Gastrocnemius medialis (tissue), 4 donors: ENCODE data around the gene VAT1L.

Source experiments
- POLR2A ChIP-seq, 2 donors: fragments of 450-650 bp; IDR thresholded peaks; one replicate each; pipeline ENCODE4 v1.6.1; 2017; ENCODE audit warnings: antibody characterized with exemption in 2 of 2, mild to moderate bottlenecking in 2 of 2, moderate library complexity in 2 of 2
- TF ChIP-seq, protein P1 (sequence below), 5 experiments: fragments of 450-650 bp in 3 of 5; fragments of 200-600 bp in 2 of 5; sonication (generic) in 2 of 5; IDR thresholded peaks in 4 of 5; conservative IDR thresholded peaks in 1 of 5; 1 replicate in 4 of 5; 2 replicates in 1 of 5; pipeline ENCODE4 v1.5.1; 2016 to 2019; ENCODE audit warnings: antibody characterized with exemption in 5 of 5, mild to moderate bottlenecking in 3 of 5, moderate library complexity in 3 of 5

DNA sequence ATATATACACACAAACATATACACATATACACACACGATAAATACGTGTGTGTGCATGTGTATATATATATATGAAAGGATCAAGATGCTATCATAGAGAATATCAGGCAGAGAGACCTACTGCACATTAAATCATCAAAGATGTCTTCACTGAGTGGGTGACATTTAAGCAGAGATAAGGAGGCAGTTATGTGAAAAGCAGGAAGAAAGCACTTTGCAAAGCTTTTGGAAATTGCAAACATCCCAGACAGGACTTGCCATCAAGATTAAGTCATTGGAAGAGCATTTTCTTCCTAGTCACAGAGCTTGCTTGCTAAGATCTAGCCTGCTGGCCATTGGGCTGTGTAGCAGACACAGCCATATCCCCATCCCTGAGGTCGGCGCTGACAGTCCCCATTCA lies 56.4 kb downstream of the VAT1L start:
- TF ChIP-seq, protein P1, sequence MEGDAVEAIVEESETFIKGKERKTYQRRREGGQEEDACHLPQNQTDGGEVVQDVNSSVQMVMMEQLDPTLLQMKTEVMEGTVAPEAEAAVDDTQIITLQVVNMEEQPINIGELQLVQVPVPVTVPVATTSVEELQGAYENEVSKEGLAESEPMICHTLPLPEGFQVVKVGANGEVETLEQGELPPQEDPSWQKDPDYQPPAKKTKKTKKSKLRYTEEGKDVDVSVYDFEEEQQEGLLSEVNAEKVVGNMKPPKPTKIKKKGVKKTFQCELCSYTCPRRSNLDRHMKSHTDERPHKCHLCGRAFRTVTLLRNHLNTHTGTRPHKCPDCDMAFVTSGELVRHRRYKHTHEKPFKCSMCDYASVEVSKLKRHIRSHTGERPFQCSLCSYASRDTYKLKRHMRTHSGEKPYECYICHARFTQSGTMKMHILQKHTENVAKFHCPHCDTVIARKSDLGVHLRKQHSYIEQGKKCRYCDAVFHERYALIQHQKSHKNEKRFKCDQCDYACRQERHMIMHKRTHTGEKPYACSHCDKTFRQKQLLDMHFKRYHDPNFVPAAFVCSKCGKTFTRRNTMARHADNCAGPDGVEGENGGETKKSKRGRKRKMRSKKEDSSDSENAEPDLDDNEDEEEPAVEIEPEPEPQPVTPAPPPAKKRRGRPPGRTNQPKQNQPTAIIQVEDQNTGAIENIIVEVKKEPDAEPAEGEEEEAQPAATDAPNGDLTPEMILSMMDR (IDR thresholded peaks at IDR 0.05 in 4 of 5, conservative IDR thresholded peaks at IDR 0.05 in 1 of 5), result no peak
- no peak for TF ChIP-seq POLR2A (IDR thresholded peaks at IDR 0.05)
